Endothelial cell of umbilical vein (primary cell): Measurements from ENCODE around the gene BICRA. TPM values are rescaled to one million over a fixed set of nuclear protein-coding genes. Genes with fewer than 3 reads are reported as not detected.

Experiments used
- BruUV-seq: library from RNA; stranded (reverse); fragments of 400-500 nt; replicated peaks from 2 replicates; lab custom pipeline; 2021; lab: Mats Ljungman, UMichigan
- CTCF ChIA-PET: fragments of 300-600, 350-600 bp; sonication (Branson Sonifier 250); formaldehyde crosslinking; loops from one replicate; lab custom pipeline; 2021; ENCODE audit warnings: antibody characterized with exemption, inconsistent platforms; lab: Charles Lee
- POLR2A ChIA-PET: fragments of 300-600, 350-600 bp; sonication (Branson Sonifier 250); formaldehyde crosslinking; loops from one replicate; lab custom pipeline; 2021; ENCODE audit warnings: antibody characterized with exemption, inconsistent platforms; lab: Charles Lee
- DNase-seq: peaks from one replicate; pipeline ENCODE4 v3.0.0-alpha.2; 2011; ENCODE audit warnings: low read depth, low spot score
- FAIRE-seq: peaks from 2 replicates; lab custom pipeline; 2011; peaks lifted over from hg19 to GRCh38; lab: Jason Lieb, UNC
- H2AFZ ChIP-seq: 2 replicates; pipeline ENCODE4 v1.6.0; 2012; ENCODE audit warnings: low read depth, low read length, control low read depth, inconsistent platforms
- H3K27ac ChIP-seq: 2 replicates; pipeline ENCODE4 v1.5.1; 2011; ENCODE audit warnings: low read depth, mild to moderate bottlenecking, control low read depth, low read length, moderate library complexity; ENCODE audit not compliant: insufficient read depth
- H3K27me3 ChIP-seq, 2 experiments: 2 replicates each; pipeline versions ENCODE4 v1.6.0 to v1.6.1; 2011; ENCODE audit warnings: low read length in 2 of 2, mixed read lengths in 1 of 2; ENCODE audit not compliant: control insufficient read depth in 2 of 2, insufficient read depth in 2 of 2
- H3K36me3 ChIP-seq, 2 experiments: 2 replicates in 1 of 2; 3 replicates in 1 of 2; pipeline ENCODE4 v1.5.1; 2011; ENCODE audit warnings: low read length in 2 of 2, mild to moderate bottlenecking in 1 of 2, moderate library complexity in 1 of 2; ENCODE audit not compliant: control insufficient read depth in 2 of 2, insufficient read depth in 2 of 2; ENCODE audit errors: extremely low read depth in 1 of 2
- H3K4me1 ChIP-seq: 3 replicates; pipeline ENCODE4 v1.5.1; 2011; ENCODE audit warnings: mild to moderate bottlenecking, low read length; ENCODE audit not compliant: control insufficient read depth, insufficient read depth; ENCODE audit errors: extremely low read depth
- H3K4me2 ChIP-seq: 2 replicates; pipeline ENCODE4 v1.6.1; 2011; ENCODE audit warnings: low read length, control low read depth, mixed read lengths; ENCODE audit not compliant: insufficient read depth
- H3K4me3 ChIP-seq, 3 experiments: fragments of 200-600 bp in 1 of 3; sonication (generic), shearing (Covaris generic) in 1 of 3; replicated peaks in 1 of 3; 2 replicates each; pipeline ENCODE4 v1.5.1; 2011 to 2016; ENCODE audit warnings: control low read depth in 3 of 3, low read length in 3 of 3, mild to moderate bottlenecking in 2 of 3, inconsistent platforms in 1 of 3, low read depth in 1 of 3, moderate library complexity in 1 of 3; ENCODE audit not compliant: insufficient read depth in 1 of 3
- H3K79me2 ChIP-seq: 2 replicates; pipeline ENCODE4 v1.6.0; 2012; ENCODE audit warnings: low read length, inconsistent platforms; ENCODE audit not compliant: control insufficient read depth, insufficient read depth
- H3K9ac ChIP-seq: replicated peaks from 2 replicates; pipeline ENCODE3; 2011; ENCODE audit warnings: low read length, control low read depth; ENCODE audit not compliant: insufficient read depth; ENCODE audit errors: extremely low read depth
- H3K9me1 ChIP-seq: replicated peaks from 3 replicates; pipeline ENCODE4 v1.6.0; 2011; ENCODE audit warnings: mild to moderate bottlenecking, low read length; ENCODE audit not compliant: control insufficient read depth, insufficient read depth; ENCODE audit errors: extremely low read depth
- H3K9me3 ChIP-seq: replicated peaks from 2 replicates; pipeline ENCODE4 v1.5.1; 2012; ENCODE audit warnings: low read length, inconsistent platforms; ENCODE audit not compliant: control insufficient read depth, insufficient read depth
- H4K20me1 ChIP-seq: replicated peaks from 2 replicates; pipeline ENCODE3; 2011; ENCODE audit warnings: mild to moderate bottlenecking, low read length; ENCODE audit not compliant: control insufficient read depth, insufficient read depth; ENCODE audit errors: extremely low read depth
- CTCF ChIP-seq, 2 donors: IDR thresholded peaks; 1 replicate in 1 of 2; 2 replicates in 1 of 2; pipeline ENCODE4 v1.5.1; 2011; ENCODE audit warnings: low read length in 2 of 2, mild to moderate bottlenecking in 2 of 2, moderate library complexity in 2 of 2, control low read depth in 1 of 2, inconsistent platforms in 1 of 2, low read depth in 1 of 2; ENCODE audit not compliant: insufficient read depth in 1 of 2; ENCODE audit errors: extremely low read depth in 1 of 2
- EZH2 ChIP-seq: IDR thresholded peaks from 2 replicates; pipeline ENCODE4 v1.6.1; 2012; ENCODE audit warnings: borderline replicate concordance, low read depth, mild to moderate bottlenecking, moderate library complexity, low read length, inconsistent platforms; ENCODE audit not compliant: severe bottlenecking
- FOS ChIP-seq: IDR thresholded peaks from 2 replicates; pipeline ENCODE4 v1.6.1; 2011; ENCODE audit warnings: mild to moderate bottlenecking, low read length, moderate library complexity, borderline replicate concordance; ENCODE audit not compliant: insufficient read depth
- GATA2 ChIP-seq: IDR thresholded peaks from 2 replicates; pipeline ENCODE4 v1.7.0; 2011; ENCODE audit warnings: low read depth, mild to moderate bottlenecking, moderate library complexity, mixed read lengths, low read length; ENCODE audit not compliant: insufficient read length, insufficient read depth
- JUN ChIP-seq: IDR thresholded peaks from 2 replicates; pipeline ENCODE4 v1.6.1; 2011; ENCODE audit warnings: borderline replicate concordance, low read depth; ENCODE audit not compliant: insufficient read length, insufficient read depth
- MYC ChIP-seq: IDR thresholded peaks from one replicate; pipeline ENCODE4 v1.6.1; 2011; ENCODE audit warnings: mild to moderate bottlenecking, low read depth, low read length
- POLR2A ChIP-seq: IDR thresholded peaks from 2 replicates; pipeline ENCODE4 v1.6.1; 2012; ENCODE audit warnings: low read depth, mild to moderate bottlenecking, control low read depth, low read length
- POLR2AphosphoS5 ChIP-seq: IDR thresholded peaks from 2 replicates; pipeline ENCODE4 v1.6.1; 2012; ENCODE audit warnings: low read depth, mild to moderate bottlenecking, control low read depth, low read length, moderate library complexity; ENCODE audit not compliant: insufficient read depth
- dilution Hi-C: fragments of 300-500 bp; cut with MboI; formaldehyde crosslinking; loops from one replicate; pipeline ENCODE4 v1.15.0; 2019; ENCODE audit warnings: low sequenced_read_pairs; ENCODE audit not compliant: extremely low pct_ligation_motif_present
- intact Hi-C: fragments of 100-400 bp; cut with micrococcal nuclease; formaldehyde crosslinking; loops from one replicate; pipeline ENCODE4 v1.10.0; 2022
- polyA plus RNA-seq, 4 experiments: library from polyadenylated mRNA; depleted of rRNA in 3 of 4; stranded (reverse) in 3 of 4; unstranded in 1 of 4; fragments of >200 nt; gene quantifications; 2 replicates each; pipeline versions ENCODE4 v1.2.1 to v1.2.3, GENCODE V29; 2011 to 2012; ENCODE audit warnings: missing spikeins in 1 of 4
- total RNA-seq: library from RNA; stranded (reverse); gene quantifications from 2 replicates; pipeline ENCODE4 v1.2.3, GENCODE V29; 2021
- TF ChIP-seq, protein P1 (sequence below): IDR thresholded peaks from 2 replicates; pipeline ENCODE4 v1.6.1; 2011; ENCODE audit not compliant: insufficient read depth, insufficient read length

BICRA gene
- total and polyA plus RNA-seq, 2 donors (not counting 3 experiments of a cell fraction or from before 2014, with no cell fraction given) = 3.8 to 20.5 TPM

DNA sequence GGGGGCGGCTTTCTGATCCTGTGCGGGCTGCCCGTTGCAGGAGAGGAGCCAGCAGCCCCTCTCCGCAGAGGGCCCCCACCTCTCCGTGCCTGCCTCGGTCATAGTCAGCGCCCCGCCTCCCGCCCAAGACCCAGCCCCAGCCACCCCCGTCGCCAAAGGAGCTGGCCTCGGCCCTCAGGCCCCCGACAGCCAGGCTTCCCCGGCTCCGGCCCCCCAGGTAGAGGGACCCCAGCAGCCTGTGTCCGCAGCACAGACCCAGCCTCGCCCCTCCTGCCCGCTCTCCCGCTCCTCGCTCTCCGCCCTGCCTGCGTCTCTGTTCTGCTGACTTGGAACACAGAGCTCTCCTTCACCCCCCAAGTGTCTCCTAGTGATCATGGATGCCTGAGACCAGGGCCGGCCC, 73.0 kb downstream of the BICRA start:
- no TSS peak for BruUV-seq

More for the DNA sequence above, 73.0 kb downstream of the BICRA start:
- Histone ChIP-seq H4K20me1 (no peaks in the 10 kb centered on the region), H3K4me3 (no peak overlapping the region), H2AFZ (no peak overlapping the region), H3K4me1 (no peaks in the 10 kb centered on the region), H3K9me1 (no peaks in the 10 kb centered on the region), H3K9ac (no peak overlapping the region), H3K9me3 (no peaks in the 10 kb centered on the region), H3K27ac (no peak overlapping the region), H3K36me3 (peaks cover 2 to 24% of the 10 kb centered on the region in 2 experiments), H3K79me2 (no peaks in the 10 kb centered on the region), H3K27me3 (no peaks in the 10 kb centered on the region), H3K4me2 (no peak overlapping the region)
- TF ChIP-seq POLR2A = no peak
- TF ChIP-seq GATA2 = no peak
- TF ChIP-seq, protein P1, sequence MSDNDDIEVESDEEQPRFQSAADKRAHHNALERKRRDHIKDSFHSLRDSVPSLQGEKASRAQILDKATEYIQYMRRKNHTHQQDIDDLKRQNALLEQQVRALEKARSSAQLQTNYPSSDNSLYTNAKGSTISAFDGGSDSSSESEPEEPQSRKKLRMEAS = no peak
- TF ChIP-seq EZH2 = no peak
- TF ChIP-seq POLR2AphosphoS5 = no peak
- no peak for TF ChIP-seq JUN
- no peak for TF ChIP-seq MYC
- no peak for TF ChIP-seq CTCF (IDR thresholded peaks at IDR 0.05; ENCODE audit: extremely low read depth in 1 of 2, insufficient read depth in 1 of 2, low read depth in 1 of 2, low read length in 2 of 2)
- TF ChIP-seq FOS = no peak
- CTCF ChIA-PET = interaction anchor here (1.0 kb wide), 1 partner anchor 171 kb away, joined by 3 read pairs; no protein-coding TSS in a partner anchor
- dilution Hi-C loops (no loop called here), intact Hi-C loops (no loop called here)
- FAIRE-seq (no peak), DNase-seq (no peak)
- POLR2A ChIA-PET = no interaction called here
